ENCODE measurements around the gene TOP2B. TPM values are rescaled to one million over a fixed set of nuclear protein-coding genes. Genes with fewer than 3 reads are reported as not detected.

TOP2B gene
- total and polyA plus RNA-seq, 9 of the 15 experiments (the other 6 are each of a cell fraction or from before 2014, with no cell fraction given) = 45.3 to 186 (median 134) TPM

GRCh38 chr3:25574172-25574765, 90.4 kb downstream of the TOP2B start:
- Histone ChIP-seq H3K4me2 (ENCODE audit: insufficient read depth, low read length) (no peak overlapping the region), H3K4me1 (replicated peaks in 1 of 2; ENCODE audit: control insufficient read depth in 2 of 2, insufficient read depth in 2 of 2, low read length in 2 of 2) (peaks cover 0 to 5% of the 10 kb centered on the region in 2 experiments; a peak in 1 of 5 replicates), H3K9ac (ENCODE audit: insufficient read depth in 1 of 2, low read depth in 2 of 2, low read length in 2 of 2) (no peak overlapping the region), H3K9me3 (replicated peaks; ENCODE audit: control insufficient read depth, insufficient read depth, low read depth, low read length) (no peaks in the 10 kb centered on the region), H3K79me2 (ENCODE audit: control insufficient read depth, insufficient read depth, low read length) (no peaks in the 10 kb centered on the region), H3K36me3 (ENCODE audit: control insufficient read depth, insufficient read depth, low read length) (no peaks in the 10 kb centered on the region), H3K9me1 (ENCODE audit: control insufficient read depth, insufficient read depth, low read length) (no peaks in the 10 kb centered on the region), H2AFZ (ENCODE audit: low read depth, low read length) (no peak overlapping the region), H3K4me3 (no peak overlapping the region), H3K27me3 (ENCODE audit: control insufficient read depth in 2 of 2, insufficient read depth in 2 of 2, low read length in 2 of 2) (peaks cover 57 to 79% of the 10 kb centered on the region in 2 experiments), H3K27ac (ENCODE audit: extremely low read depth, low read depth, low read length) (no peak overlapping the region), H4K20me1 (replicated peaks; ENCODE audit: control insufficient read depth, insufficient read depth, low read length) (0 out of 2 replicates have a peak, but pooled peaks cover 6% of the 10 kb centered on the region)
- ATAC-seq (no peak), FAIRE-seq (no peak), DNase-seq (ENCODE audit: extremely low read depth in 1 of 4, low spot score in 3 of 4) (no peak)
- WGBS (ENCODE audit: insufficient coverage, low coverage, missing lambda C conversion rate) = 8% methylated on average over 16 of the region's 16 CpGs
- no TSS peak for BruUV-seq (replicated peaks)
- CTCF ChIA-PET (ENCODE audit: low intra/inter-chr PET ratio) = no interaction called here
- intact Hi-C loops (cut with micrococcal nuclease) (no loop called here), in situ Hi-C loops (cut with MboI) (no loop called here)
- POLR2A ChIA-PET = interaction anchor here (1.5 kb wide), 1 partner anchor 13 kb away, joined by 4 read pairs; no protein-coding TSS in a partner anchor
- TF ChIP-seq THAP12 (CRISPR knock-in tag; IDR thresholded peaks at IDR 0.05) (no peak), ZBTB33 (CRISPR knock-in tag; IDR thresholded peaks at IDR 0.05) (no peak), USF1 (CRISPR knock-in tag; IDR thresholded peaks at IDR 0.05) (no peak), ATF3 (IDR thresholded peaks at IDR 0.05) (peak; percentile 60), ATF3 (CRISPR knock-in tag; conservative IDR thresholded peaks at IDR 0.05) (no peak), TFE3 (CRISPR knock-in tag; IDR thresholded peaks at IDR 0.05) (peak; percentile 85), ZNF263 (CRISPR knock-in tag; IDR thresholded peaks at IDR 0.05; ENCODE audit: borderline replicate concordance) (no peak), CEBPB (tag; IDR thresholded peaks at IDR 0.05) (peak; percentile 13; the same call in 1 of the 2 replicates), RBM15 (IDR thresholded peaks at IDR 0.05; ENCODE audit: insufficient read depth, low read length) (no peak), ZBTB49 (CRISPR knock-in tag; IDR thresholded peaks at IDR 0.05; ENCODE audit: borderline replicate concordance) (no peak)
